NCI-H510A (cell line): ENCODE data around the gene STAT4.

Experiments
- DNase-seq: peaks from one replicate; lab custom pipeline; 2025; lab: John Stamatoyannopoulos, UW

Gene STAT4

DNA sequence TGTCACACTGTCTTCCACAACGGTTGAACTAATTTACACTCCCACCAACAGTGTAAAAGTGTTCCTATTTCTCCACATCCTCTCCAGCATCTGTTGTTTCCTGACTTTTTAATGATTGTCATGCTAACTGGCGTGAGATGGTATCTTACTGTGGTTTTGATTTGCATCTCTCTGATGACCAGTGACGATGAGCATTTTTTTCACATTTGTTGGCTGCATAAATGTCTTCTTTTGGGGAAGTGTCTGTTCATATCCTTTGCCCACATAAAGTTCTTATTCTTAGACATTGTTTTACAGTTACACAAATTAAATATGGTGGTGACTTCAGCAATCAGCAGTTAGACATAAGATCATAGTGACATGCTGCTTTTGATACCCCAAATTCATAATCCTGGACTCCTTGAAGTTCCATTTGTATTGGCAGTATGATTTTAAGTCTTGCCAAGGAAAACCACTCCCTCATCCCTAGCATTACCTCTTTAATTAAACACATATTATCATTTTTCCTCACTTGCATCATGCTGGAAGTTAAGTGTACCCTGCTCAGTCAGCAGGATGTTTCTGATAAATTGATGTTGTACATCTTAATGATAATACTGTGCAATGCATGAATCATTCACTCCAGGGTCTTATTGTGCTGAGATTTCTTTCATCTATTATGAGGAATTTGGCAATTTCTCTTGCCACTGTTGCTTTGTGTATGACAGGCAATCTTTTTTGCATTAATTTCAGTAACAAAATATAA lies 69.2 kb downstream of the STAT4 start:
- DNase-seq: no peak

DNA sequence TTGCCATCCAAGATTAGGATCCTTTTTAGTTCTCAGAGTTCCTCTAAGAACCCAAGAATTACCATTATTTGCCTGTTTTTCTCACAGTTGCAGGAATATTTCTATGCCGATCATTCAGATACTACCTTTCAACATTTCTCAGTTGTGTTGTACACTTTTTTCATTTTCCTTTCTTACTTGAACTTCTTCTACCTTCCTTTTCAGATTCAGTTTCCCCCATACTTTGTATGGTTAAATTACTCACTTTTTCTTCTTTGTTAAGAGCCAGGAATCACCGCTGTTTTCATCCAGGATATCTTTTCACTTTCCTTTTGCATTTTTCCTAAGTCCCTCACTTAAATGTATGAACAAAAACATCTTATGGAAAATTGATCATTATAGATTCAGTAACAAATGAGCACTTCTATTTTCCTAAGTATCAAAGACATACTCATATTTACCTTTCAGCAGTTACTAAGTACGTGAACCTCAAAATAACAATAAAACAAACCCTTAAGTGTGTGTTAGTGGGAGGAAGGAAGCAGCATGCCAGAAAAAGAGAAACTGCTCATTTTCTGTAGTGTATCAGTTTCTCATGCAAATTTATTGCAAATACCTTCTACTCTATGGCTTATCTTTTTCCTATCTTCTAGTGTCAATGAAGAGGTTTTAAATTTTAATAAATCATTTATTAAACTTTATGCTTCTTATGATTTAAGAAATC lies 72.5 kb downstream of the STAT4 start:
- no peak for DNase-seq

DNA sequence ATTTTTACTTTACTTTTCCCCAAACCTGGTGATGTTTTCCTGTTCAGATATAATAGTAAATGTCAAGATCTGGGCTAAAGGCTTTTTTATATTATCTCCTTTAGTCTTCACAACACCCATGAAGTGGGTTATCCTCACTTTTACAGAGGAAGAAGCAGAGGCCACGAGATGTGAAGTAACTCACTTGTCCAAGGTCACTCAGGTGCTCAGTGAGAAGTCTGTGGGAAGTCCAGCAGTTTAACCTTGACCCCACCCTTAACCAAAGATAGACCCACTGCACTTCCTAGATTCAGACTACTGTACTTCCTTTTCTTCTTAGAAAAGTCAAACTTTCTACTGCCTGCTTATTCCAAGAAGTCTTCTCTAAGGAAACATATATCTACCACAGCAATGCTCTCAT lies 80.5 kb downstream of the STAT4 start:
- no peak for DNase-seq

DNA sequence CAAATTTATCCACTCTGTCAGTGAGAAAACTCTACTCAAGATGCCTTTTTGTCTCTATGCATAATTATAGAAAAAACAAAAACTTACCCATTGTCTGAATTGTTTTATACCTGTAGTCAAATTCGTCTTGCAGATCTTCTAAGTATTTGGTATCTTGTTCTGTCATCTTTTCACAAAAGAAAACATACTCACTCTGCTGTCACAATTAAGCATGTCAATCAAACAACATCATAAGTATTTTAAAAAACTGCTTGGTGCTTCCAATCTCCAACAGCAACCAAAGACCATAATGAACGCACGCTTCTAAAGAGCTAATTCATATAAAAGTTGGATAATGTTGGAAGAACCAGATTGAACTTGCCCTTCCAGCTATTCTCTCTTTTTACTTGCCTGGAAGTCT lies 81.2 kb downstream of the STAT4 start:
- DNase-seq: no peak

DNA sequence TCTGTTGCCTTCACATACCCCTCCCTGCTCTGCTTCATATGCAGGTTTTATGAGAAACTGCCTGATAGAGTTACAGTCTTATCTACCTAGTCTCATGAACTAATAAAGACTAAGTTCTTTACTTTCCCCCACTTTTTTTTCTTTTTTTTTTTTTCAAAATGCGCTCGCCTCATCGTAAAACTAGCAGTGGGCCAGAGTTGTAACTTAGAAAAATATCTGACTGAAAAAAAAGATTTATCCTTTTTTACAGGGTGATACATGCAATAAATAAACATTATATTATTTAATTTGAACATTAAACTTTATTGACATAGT lies 83.9 kb downstream of the STAT4 start:
- DNase-seq: no peak

DNA sequence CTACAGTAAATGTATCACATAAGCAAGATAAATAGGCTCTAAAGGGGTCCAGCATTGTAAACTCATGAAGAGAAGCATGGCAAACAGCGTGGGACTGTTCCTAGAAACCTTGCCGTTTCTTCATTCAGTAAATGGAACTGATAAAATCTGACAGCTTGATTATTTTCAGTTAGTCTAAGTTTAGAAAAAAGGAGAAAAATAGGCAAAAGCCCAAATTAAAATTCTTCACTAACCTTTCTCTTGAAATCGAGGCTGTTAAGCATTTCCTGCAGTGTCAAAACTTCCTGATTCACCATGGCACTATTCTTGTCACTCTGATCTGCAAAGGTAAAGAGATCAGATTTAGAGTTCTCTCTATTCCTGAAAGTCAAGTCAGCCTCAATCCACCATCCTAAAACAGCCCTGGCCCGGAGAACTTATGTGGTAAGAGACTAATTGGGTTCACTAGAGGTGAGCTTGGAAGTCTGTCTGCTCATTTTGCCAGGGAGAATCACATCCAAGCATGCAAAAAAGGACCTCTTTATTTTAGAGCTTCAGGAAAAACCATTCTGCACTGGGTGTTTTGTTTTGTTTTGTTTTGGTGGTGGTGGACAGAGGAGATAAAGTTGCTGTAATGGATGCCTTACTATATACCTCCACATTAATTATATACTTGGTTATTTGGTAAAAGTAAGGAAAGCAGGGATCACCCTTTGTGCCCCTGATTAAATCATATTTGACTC lies 84.4 kb downstream of the STAT4 start:
- no peak for DNase-seq

DNA sequence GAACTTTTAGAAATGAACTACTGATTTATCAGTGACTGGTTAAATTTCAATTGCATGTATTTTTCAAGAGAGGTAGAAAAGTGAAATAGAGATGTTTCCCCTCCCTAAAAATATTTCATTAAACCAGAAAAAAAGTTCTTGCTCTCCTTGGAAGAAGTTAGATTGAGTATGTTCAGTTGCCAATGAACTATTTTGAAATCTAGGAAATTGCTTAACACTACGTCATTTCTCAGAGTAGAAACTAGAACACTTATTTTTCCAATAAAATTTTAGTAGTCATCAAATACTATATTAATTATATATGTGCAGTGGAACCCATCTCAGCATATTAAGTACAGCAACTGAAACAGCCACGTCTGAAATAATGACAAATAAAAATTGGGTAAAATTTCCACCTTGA lies 85.0 kb downstream of the STAT4 start:
- no peak for DNase-seq

DNA sequence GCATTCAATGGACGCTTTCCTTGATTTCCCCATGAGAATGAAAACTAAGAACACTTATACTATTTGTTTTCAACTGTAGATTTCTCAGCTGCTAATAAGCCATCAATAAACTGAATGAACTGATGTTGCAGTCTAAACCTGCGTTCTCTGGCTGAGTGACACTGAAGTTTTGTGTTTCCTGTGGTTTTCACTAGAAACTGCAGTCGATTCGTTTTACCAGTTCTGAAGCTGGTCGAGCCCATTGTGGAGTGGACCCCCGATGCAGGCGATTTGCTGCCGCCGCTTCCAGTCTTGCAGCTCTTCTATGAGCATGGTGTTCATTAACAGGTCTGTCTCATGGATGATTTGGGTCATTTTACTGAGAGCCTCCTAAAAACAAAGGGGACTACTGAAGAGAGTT lies 86.2 kb downstream of the STAT4 start:
- DNase-seq: no peak

DNA sequence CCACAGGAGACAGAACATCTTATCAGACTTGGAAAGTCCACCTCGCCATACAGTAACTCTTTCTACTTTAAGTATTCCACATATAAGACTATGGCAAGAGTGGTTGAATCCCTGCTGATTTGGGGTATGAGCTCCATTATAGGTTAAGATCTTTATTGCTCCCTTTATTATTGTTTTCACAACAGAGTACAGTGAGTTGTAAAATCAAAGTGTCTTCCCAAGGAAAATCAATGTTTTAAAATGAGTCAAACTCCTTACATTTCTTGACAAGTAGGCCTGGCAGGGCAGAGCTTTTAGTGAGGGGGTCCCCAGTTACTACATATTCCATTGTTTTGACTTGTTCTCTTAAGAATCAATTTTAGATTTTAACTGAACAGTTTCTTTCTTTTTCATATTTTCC lies 87.2 kb downstream of the STAT4 start:
- DNase-seq: no peak

DNA sequence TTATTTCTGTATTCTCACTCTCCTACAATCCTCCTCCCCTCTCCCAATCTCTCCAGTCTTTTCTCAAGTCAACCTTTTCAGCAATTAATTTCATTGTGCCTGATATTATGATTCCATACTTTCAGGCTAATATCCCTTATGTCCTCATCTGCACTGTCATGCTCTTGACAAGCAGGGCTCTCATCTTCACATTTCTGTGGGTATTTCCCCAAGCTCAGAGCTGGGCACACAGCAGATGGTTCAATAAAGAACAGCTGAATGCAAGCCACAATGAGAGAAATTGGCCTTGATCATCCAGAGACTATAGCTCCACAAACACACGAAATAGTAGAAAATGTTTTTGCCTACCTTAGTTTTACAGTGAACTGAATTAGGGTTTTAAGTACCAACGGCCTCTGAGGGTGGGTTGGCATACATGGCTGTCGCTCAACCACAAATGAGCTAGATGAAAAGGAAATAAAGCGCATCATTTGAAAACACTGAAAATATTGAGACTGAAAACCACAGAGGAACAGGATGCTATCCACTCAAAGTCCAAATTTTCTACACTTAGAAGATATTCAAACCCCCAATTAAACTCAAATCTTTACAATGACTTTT lies 89.3 kb downstream of the STAT4 start:
- no peak for DNase-seq

DNA sequence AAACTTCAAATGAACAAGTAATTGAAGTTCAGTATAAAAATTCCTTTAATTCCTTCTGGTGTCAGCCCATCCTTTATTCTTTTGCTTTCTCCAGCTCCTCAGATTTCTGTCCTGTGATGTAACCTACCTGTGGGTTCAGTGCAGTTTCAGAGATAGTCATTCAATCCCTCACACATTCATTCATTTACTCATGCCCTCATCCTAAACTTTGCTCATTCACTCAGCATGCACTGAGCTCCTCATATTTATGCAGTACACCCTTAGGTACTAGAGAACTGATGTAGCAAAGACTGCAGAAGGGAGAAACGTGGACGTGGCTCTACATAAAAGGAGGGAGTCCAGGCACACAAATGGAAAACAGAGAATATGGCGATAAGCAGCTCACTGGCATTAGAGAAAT lies 91.5 kb downstream of the STAT4 start:
- DNase-seq: no peak

DNA sequence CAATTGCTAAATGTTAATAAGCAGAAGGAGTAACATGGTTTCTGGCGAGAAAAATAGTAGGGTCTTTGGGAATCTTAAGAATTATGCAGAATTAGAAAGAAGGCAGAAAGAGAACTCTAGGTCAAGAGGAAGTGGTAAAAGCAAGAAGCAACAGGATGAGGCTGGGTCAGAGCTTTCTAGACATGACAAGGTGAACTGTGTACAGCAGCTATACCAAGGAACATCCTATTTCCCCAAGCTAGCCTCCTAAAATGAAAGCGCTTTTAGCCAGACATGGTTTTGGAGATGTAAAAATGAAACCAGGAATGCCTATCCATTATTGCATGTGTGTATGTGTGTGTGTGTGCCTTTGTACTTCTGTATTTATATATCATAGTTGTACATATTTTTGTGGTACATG lies 94.6 kb downstream of the STAT4 start:
- DNase-seq: no peak

DNA sequence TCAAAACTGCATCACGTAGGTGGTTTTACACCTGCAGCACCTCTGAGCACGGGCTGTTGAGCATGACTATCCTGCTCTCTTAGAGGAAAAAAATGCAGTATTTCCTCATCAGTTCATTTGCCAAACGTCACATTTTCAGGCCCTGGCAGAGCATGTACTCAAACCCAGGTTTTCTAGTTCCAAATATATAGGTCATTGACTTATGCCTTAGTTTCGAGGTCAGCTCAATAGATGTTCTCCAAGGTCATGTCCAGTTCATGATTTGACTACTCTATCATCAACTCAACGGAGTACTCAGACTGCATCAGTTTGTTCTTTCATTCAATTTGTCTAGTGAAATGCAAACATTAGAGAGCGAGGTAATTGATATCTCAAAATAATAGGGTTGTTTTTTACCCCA lies 97.5 kb downstream of the STAT4 start:
- no peak for DNase-seq

DNA sequence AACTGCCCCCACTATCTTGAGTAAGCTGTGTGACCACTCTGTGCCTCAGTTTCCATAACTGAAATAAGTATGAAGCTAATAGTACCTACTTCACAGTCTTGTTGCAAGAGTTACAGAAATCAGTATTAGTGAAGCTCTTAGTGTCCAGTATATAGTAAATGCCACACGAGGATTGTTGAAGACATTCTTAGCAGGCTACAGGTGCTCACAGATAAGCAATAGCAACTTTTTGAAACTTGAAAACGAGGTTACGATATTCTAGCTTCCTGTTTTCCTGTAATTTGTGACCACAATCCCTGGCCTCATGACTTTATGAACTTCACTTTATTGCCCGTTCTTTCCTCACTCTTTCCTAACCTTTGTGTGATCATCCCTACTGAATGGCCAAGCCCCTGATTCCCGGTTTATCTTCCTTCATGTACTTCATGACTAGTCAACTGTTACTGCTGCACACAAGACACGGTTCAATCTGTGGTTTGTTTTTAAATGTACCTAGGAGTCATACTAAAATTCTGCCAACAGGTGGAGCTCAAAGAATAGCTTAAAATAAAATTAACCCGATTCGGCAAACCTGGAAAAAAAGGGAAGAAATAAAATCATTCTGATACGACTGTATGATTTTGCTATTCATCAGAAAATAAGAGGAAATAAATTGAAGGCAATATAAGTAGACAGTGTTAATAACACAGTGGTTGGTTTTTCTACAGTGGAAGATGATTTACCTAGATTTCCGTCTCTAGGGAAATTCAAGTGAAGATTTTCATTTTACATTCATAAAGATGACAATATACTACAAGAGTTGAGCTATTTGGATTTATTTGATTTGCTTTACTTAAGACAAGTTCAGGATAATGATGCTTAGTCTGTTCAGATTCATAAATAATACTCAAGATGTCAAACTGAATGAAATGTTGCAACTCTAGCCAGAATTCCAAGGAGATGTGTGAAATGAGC lies 98.7 kb downstream of the STAT4 start:
- no peak for DNase-seq

DNA sequence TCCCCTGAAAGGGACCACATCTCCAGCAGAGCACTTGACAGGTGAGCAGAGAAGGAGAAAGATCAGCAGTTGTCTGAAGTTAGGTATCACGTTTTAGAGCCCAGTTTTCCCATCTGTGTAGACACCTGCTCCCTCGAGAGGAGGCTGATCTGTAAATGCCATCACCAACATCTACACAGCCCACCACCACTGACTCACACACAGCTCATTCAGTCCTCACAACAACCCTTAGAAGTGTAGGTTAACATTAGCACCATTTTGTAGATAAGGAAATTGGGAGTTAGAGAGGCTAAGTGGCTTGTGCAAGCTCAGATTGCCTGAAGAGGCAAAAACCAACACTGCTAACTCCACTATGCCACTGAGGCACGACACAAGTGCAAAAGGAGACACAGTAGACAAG lies 99.6 kb downstream of the STAT4 start:
- no peak for DNase-seq

DNA sequence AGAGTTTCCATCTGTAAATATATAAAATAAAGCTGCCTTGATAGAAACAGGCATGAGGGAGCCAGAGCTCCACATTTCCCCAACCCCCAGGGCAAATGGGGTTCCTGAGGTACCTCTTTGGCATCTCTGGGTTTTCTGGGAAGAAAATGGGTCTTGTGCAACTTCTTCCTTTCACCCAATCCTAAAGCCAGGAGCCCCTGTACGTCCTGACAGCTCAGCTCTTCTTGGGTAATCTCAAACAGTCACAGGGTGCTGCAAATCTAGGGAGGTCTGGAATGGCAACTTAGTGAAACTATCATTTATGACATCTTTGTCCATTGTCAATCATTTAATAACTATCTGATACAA lies 100.2 kb downstream of the STAT4 start:
- no peak for DNase-seq

DNA sequence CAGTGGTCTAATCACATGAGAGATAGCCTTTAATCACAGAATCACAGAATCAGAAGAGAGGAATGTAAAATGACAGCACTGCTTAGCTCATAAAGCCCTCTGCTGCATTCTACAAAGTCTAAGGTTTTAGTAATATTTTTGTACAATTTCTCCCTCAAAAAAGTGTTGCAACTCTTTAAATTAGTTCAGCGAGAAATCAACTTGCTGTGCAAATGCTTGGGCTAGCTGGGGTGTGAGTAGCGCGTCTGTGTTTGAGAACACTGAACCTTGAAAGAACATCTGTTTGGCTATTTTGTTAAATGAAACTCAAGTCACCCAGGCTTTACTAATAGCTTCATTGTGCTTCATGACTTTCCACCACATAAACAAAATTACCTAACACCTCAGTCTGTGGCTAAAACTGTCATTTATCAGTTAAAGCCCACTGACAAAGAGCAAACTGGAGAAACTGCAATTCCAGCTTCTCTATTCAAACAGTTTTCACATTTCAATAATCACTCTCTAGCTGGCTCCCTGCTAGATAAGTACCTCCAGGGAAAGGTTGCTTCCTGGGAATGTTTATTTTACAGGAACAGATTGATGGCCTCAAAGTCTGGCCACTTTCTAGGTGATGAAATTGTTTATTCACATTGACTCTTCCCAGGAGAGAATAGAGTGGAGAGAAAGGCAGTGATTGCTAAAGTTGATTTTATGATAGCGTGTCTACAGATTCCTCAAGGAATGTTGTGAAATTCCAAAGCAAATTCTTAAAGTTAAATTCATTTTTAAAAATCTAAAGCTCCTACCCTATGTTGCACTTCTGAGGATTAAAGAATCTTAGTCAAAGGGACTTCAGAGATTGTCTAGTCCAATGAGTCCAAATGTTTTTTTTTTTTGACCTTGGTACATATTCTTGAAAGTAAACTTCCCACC lies 100.8 kb downstream of the STAT4 start:
- DNase-seq: no peak

DNA sequence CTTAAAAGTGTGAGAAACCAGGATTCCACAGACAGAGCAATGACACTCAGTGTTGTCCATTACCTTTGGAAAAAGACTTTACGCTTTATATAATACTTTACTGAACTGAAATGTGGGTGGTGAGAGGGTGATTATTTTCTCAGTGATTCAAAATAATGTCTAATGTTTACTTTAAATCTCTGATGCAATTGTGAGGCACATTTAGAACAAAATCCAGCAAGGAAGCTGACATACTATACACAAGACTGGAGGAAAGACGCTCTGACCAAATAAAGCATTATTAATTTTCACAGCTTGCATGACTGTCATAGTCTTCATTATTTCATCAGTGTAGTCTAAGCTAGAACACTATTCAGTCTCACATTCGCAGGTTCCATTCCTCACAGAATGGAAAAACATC lies 102.7 kb downstream of the STAT4 start:
- no peak for DNase-seq

DNA sequence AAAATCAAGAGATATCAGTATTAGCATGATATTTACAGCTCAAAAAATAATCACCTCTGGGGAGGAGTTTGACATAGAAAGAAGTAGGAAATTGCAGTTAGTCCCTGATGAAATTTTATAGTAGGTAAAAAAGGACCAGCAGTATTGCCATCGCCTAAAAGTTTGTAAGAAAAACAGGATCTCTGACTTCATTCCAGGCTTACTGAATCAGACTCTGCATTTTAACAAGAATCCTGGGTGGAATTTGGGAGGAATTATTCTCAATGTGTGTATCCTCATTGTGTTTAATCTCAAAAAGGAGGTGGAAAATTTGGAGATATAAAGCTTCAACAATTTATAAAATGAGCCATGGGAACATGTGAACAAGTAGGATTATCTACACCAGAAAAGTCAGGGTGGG lies 105.7 kb downstream of the STAT4 start:
- DNase-seq: no peak

DNA sequence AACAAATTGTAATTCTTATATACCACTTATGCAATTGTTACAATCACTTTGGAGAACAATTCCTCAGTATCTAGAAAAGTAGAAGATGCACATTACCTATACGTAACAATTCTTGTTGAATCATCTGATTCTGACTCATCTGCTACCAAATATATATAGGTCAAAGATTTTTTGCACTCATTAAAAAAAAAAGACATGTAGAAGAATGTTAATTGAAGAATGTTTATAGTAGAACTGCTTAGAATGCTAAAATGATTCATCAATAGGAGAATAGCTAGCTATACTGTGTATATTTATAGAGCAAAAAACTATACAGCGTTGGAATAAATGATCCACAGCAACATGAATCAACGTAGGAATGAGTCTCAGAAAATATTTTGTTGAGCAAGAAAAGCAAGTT lies 107.4 kb downstream of the STAT4 start:
- DNase-seq: no peak
